Astrocyte (in vitro differentiated cells and primary cell): ENCODE results near the gene OXNAD1. TPM values are rescaled to one million over a fixed set of nuclear protein-coding genes. Genes with fewer than 3 reads are reported as not detected.

Source experiments
- DNase-seq: peaks from one replicate; pipeline ENCODE4 v3.0.0-alpha.2; 2010; ENCODE audit warnings: low read depth
- FAIRE-seq: peaks from 2 replicates; lab custom pipeline; 2011; peaks lifted over from hg19 to GRCh38; lab: Jason Lieb, UNC
- H2AFZ ChIP-seq: 2 replicates; pipeline ENCODE4 v1.6.0; 2012; ENCODE audit warnings: low read depth, low read length, inconsistent platforms
- H3K27ac ChIP-seq: 2 replicates; pipeline ENCODE4 v1.5.1; 2011; ENCODE audit warnings: low read depth, low read length, inconsistent platforms
- H3K27me3 ChIP-seq: 2 replicates; pipeline ENCODE4 v1.6.0; 2011; ENCODE audit warnings: low read length, inconsistent platforms; ENCODE audit not compliant: insufficient read depth
- H3K36me3 ChIP-seq: 2 replicates; pipeline ENCODE4 v1.5.1; 2011; ENCODE audit warnings: low read length, inconsistent platforms; ENCODE audit not compliant: insufficient read depth
- H3K4me1 ChIP-seq: 2 replicates; pipeline ENCODE4 v1.5.1; 2011; ENCODE audit warnings: low read length, inconsistent platforms; ENCODE audit not compliant: insufficient read depth
- H3K4me2 ChIP-seq: 2 replicates; pipeline ENCODE4 v1.6.0; 2012; ENCODE audit warnings: low read length, inconsistent platforms
- H3K4me3 ChIP-seq: 2 replicates; pipeline ENCODE4 v1.5.1; 2011; ENCODE audit warnings: low read depth, mild to moderate bottlenecking, low read length, inconsistent platforms; ENCODE audit not compliant: insufficient read depth
- H3K79me2 ChIP-seq: 2 replicates; pipeline ENCODE4 v1.6.0; 2012; ENCODE audit warnings: mild to moderate bottlenecking, low read length, inconsistent platforms; ENCODE audit not compliant: insufficient read depth
- H3K9ac ChIP-seq: 2 replicates; pipeline ENCODE4 v1.6.0; 2012; ENCODE audit warnings: mild to moderate bottlenecking, low read length, inconsistent platforms
- H3K9me3 ChIP-seq: 2 replicates; pipeline ENCODE4 v1.5.1; 2012; ENCODE audit warnings: low read depth, mild to moderate bottlenecking, low read length, inconsistent platforms; ENCODE audit not compliant: insufficient read depth
- H4K20me1 ChIP-seq: 2 replicates; pipeline ENCODE4 v1.6.0; 2012; ENCODE audit warnings: low read length, inconsistent platforms; ENCODE audit not compliant: insufficient read depth
- H3K27ac Mint-ChIP-seq: one replicate; pipeline ENCODE4 v1.8.0; 2021; ENCODE audit warnings: mild to moderate bottlenecking, mixed read lengths; ENCODE audit not compliant: unreplicated experiment
- H3K27me3 Mint-ChIP-seq: one replicate; pipeline ENCODE4 v1.8.0; 2021; ENCODE audit warnings: low read depth, mixed read lengths; ENCODE audit not compliant: unreplicated experiment
- H3K36me3 Mint-ChIP-seq: one replicate; pipeline ENCODE4 v1.8.0; 2021; ENCODE audit warnings: low read depth, mixed read lengths; ENCODE audit not compliant: unreplicated experiment
- H3K4me1 Mint-ChIP-seq: one replicate; pipeline ENCODE4 v1.8.0; 2021; ENCODE audit warnings: low read depth, mixed read lengths; ENCODE audit not compliant: unreplicated experiment
- H3K4me3 Mint-ChIP-seq: one replicate; pipeline ENCODE4 v1.8.0; 2021; ENCODE audit warnings: mild to moderate bottlenecking, moderate library complexity, mixed read lengths; ENCODE audit not compliant: unreplicated experiment
- H3K9me3 Mint-ChIP-seq: one replicate; pipeline ENCODE4 v1.8.0; 2021; ENCODE audit warnings: mild to moderate bottlenecking, mixed read lengths; ENCODE audit not compliant: unreplicated experiment
- EZH2 ChIP-seq: IDR thresholded peaks from 2 replicates; pipeline ENCODE4 v1.6.1; 2012; ENCODE audit warnings: mild to moderate bottlenecking, low read length, inconsistent platforms; ENCODE audit not compliant: insufficient read depth
- total RNA-seq: library from RNA; stranded (reverse); gene quantifications from 2 replicates; pipeline ENCODE4 v1.2.1, GENCODE V29; 2021
- TF ChIP-seq, protein P1 (sequence below): IDR thresholded peaks from 2 replicates; pipeline ENCODE4 v1.5.1; 2011; ENCODE audit warnings: low read depth, mild to moderate bottlenecking, inconsistent platforms, low read length, moderate library complexity; ENCODE audit not compliant: insufficient read depth

Gene OXNAD1
- total RNA-seq, 1 donor from 2014 or later = 10.5 TPM

DNA sequence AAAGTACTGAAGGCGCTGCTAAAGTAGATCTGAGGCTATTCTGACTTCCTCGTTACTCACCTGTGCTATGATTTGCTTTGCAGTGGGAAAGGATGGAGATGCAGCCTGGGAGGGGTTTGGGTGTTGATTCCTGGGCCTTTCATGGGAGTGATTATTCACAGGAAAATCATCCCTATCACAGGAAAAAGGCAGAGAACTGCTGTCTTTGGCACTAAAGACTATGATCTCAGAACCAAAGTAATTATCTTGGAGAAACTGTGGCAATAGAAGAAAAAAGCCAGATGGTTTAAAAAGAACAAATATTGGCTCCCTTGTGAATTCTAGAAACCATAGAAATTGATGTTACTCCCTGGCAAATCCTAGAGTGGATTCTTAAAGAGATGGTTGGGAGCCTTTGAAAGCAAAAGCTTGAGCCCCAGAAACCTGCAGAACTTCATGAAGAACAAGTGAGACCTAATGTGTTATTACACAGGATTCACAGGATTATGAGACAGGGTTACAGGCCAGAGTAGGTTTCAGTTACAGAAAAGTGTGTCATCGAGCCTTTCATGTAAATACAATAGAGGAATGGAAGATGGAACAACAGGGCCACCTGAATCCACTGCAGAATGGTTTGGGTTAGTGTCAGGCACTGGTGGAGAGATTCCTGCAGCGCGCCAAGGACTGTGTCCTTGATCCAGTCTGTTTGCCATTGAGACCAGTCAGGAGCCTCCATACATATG is 85.7 kb downstream of the OXNAD1 start:
- no peaks in the 10 kb centered on the region for H3K27me3 Mint-ChIP-seq
- H3K4me3 Mint-ChIP-seq = no peak overlapping the region
- peak overlapping the region; percentile 27 for H3K27ac ChIP-seq
- H3K4me2 ChIP-seq = peak overlapping the region; percentile 38
- FAIRE-seq (peak; percentile 43), DNase-seq (peak; percentile 59)
- H3K79me2 ChIP-seq = no peaks in the 10 kb centered on the region
- no peak overlapping the region for H2AFZ ChIP-seq
- H3K36me3 ChIP-seq = peaks cover 9% of the 10 kb centered on the region
- no peak for TF ChIP-seq EZH2
- TF ChIP-seq, protein P1, sequence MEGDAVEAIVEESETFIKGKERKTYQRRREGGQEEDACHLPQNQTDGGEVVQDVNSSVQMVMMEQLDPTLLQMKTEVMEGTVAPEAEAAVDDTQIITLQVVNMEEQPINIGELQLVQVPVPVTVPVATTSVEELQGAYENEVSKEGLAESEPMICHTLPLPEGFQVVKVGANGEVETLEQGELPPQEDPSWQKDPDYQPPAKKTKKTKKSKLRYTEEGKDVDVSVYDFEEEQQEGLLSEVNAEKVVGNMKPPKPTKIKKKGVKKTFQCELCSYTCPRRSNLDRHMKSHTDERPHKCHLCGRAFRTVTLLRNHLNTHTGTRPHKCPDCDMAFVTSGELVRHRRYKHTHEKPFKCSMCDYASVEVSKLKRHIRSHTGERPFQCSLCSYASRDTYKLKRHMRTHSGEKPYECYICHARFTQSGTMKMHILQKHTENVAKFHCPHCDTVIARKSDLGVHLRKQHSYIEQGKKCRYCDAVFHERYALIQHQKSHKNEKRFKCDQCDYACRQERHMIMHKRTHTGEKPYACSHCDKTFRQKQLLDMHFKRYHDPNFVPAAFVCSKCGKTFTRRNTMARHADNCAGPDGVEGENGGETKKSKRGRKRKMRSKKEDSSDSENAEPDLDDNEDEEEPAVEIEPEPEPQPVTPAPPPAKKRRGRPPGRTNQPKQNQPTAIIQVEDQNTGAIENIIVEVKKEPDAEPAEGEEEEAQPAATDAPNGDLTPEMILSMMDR = no peak
- no peak overlapping the region for H3K9ac ChIP-seq
- H3K27ac Mint-ChIP-seq = no peak overlapping the region
- no peak overlapping the region for H3K4me3 ChIP-seq
- no peaks in the 10 kb centered on the region for H3K9me3 ChIP-seq
- H3K9me3 Mint-ChIP-seq = no peaks in the 10 kb centered on the region
- H3K4me1 ChIP-seq = peaks cover 16% of the 10 kb centered on the region
- no peaks in the 10 kb centered on the region for H4K20me1 ChIP-seq
- peaks cover 17% of the 10 kb centered on the region for H3K4me1 Mint-ChIP-seq
- no peaks in the 10 kb centered on the region for H3K27me3 ChIP-seq
- H3K36me3 Mint-ChIP-seq = peaks cover 26% of the 10 kb centered on the region

DNA sequence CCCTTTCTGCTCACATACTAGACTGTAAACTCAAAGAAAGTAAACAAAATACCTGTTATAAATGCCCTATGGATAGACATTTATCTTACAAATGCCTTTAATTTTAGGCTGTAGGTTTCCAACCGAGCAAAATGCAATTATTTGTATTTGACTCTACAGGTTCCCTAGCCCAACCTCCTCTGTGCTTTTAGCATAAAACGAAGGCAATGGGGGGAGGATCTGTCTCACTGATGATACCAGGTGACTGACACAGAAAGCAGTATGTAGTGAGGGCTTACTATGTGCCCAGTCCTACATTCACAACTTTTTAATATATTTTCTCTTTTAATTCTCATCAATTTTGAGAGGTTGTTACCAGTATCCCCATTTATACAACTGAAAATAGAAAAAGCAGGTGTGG is 87.4 kb downstream of the OXNAD1 start:
- Mint-ChIP-seq H3K36me3 (peaks cover 29% of the 10 kb centered on the region), H3K4me1 (peaks cover 22% of the 10 kb centered on the region), H3K27me3 (no peaks in the 10 kb centered on the region), H3K9me3 (no peaks in the 10 kb centered on the region), H3K4me3 (no peak overlapping the region), H3K27ac (no peak overlapping the region)
- no peak overlapping the region for H2AFZ ChIP-seq
- no peak for DNase-seq
- peaks cover 7% of the 10 kb centered on the region for H3K36me3 ChIP-seq
- no peak overlapping the region for H3K4me2 ChIP-seq
- no peaks in the 10 kb centered on the region for H4K20me1 ChIP-seq
- no peak for FAIRE-seq
- no peak overlapping the region for H3K4me3 ChIP-seq
- peaks cover 16% of the 10 kb centered on the region for H3K4me1 ChIP-seq
- no peak overlapping the region for H3K27ac ChIP-seq
- H3K27me3 ChIP-seq = no peaks in the 10 kb centered on the region
- H3K79me2 ChIP-seq = no peaks in the 10 kb centered on the region
- H3K9ac ChIP-seq = no peak overlapping the region
- no peaks in the 10 kb centered on the region for H3K9me3 ChIP-seq
- TF ChIP-seq, protein P1 = no peak
- TF ChIP-seq EZH2 = no peak

DNA sequence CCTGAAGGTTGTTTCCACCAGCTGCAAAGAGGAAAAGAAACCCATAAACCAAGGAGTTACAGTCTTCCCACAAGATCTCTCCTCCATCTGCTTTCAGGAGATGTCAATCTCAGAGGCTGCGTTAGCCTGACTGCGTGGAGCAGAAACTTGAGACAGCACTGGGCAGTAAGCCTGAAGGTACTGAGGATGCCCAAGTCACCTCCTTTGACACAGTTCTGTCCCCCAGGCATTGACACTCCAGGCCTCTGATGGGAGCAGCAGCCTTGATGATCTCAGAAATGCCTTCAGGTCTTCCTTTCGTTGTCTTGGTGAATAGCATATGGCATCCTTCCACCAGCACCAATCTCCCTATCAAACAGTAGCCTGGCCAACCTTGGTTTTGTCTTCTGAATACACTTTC is 89.3 kb downstream of the OXNAD1 start:
- Mint-ChIP-seq H3K27me3 (no peaks in the 10 kb centered on the region), H3K36me3 (peaks cover 21% of the 10 kb centered on the region), H3K4me3 (no peak overlapping the region), H3K27ac (no peak overlapping the region), H3K4me1 (peaks cover 27% of the 10 kb centered on the region), H3K9me3 (no peaks in the 10 kb centered on the region)
- Histone ChIP-seq H3K27ac (no peak overlapping the region), H4K20me1 (peaks cover under 1% of the 10 kb centered on the region), H3K9me3 (no peaks in the 10 kb centered on the region), H2AFZ (no peak overlapping the region), H3K36me3 (peaks cover 4% of the 10 kb centered on the region), H3K79me2 (no peaks in the 10 kb centered on the region), H3K4me3 (no peak overlapping the region), H3K9ac (no peak overlapping the region), H3K27me3 (no peaks in the 10 kb centered on the region), H3K4me1 (peaks cover 16% of the 10 kb centered on the region), H3K4me2 (no peak overlapping the region)
- FAIRE-seq = no peak
- TF ChIP-seq, protein P1 = no peak
- TF ChIP-seq EZH2 = no peak
- DNase-seq = no peak
